ENCODE data around the gene WDR12. TPM values are rescaled to one million over a fixed set of nuclear protein-coding genes. Genes with fewer than 3 reads are reported as not detected.
A peak's percentile ranks its signal among the peaks of the same experiment; 100 is the strongest.

WDR12 gene
- total and polyA plus RNA-seq, 2 of the 13 experiments (the other 11 are each of a cell fraction or from before 2014, with no cell fraction given) = 94.4 to 216 TPM

GRCh38 chr2:202871300-202872141 lies 40.0 kb downstream of the WDR12 start, which contains the start of gene ICA1L (continued):
- no peak for TF ChIP-seq HMGA1 (CRISPR knock-in tag; conservative IDR thresholded peaks at IDR 0.05)
- no peak for TF ChIP-seq TP53 (CRISPR knock-in tag; conservative IDR thresholded peaks at IDR 0.05)
- no peak for TF ChIP-seq PHB2 (IDR thresholded peaks at IDR 0.05; ENCODE audit: partially characterized antibody)
- TF ChIP-seq MXD4 (CRISPR knock-in tag; IDR thresholded peaks at IDR 0.05) = peak; percentile 75; the same call in 1 of the 2 replicates
- TF ChIP-seq SNAI1 (CRISPR knock-in tag; IDR thresholded peaks at IDR 0.05; ENCODE audit: borderline replicate concordance) = no peak
- no peak for TF ChIP-seq PATZ1 (CRISPR knock-in tag; IDR thresholded peaks at IDR 0.05)
- no peak for TF ChIP-seq ZNF780A (CRISPR knock-in tag; IDR thresholded peaks at IDR 0.05)
- no peak for TF ChIP-seq CC2D1A (CRISPR knock-in tag; IDR thresholded peaks at IDR 0.05)
- TF ChIP-seq ZNF883 (CRISPR knock-in tag; IDR thresholded peaks at IDR 0.05; ENCODE audit: not compliant biosample characterization) = peak; percentile 32
- TF ChIP-seq, protein P1, sequence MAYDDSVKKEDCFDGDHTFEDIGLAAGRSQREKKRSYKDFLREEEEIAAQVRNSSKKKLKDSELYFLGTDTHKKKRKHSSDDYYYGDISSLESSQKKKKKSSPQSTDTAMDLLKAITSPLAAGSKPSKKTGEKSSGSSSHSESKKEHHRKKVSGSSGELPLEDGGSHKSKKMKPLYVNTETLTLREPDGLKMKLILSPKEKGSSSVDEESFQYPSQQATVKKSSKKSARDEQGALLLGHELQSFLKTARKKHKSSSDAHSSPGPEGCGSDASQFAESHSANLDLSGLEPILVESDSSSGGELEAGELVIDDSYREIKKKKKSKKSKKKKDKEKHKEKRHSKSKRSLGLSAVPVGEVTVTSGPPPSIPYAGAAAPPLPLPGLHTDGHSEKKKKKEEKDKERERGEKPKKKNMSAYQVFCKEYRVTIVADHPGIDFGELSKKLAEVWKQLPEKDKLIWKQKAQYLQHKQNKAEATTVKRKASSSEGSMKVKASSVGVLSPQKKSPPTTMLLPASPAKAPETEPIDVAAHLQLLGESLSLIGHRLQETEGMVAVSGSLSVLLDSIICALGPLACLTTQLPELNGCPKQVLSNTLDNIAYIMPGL (CRISPR knock-in tag; IDR thresholded peaks at IDR 0.05; ENCODE audit: borderline replicate concordance in 1 of 2, low read depth in 1 of 2) = peak; percentile 38 to 93; a peak in 3 of 4 replicates
- TF ChIP-seq JARID2 (CRISPR knock-in tag; IDR thresholded peaks at IDR 0.05; ENCODE audit: insufficient replicate concordance) = no peak
- 0 out of 2 replicates have a peak, but pooled peaks have one; percentile 48 for TF ChIP-seq MYNN (CRISPR knock-in tag; IDR thresholded peaks at IDR 0.05; ENCODE audit: low read depth)
- TF ChIP-seq SMYD3 (CRISPR knock-in tag; IDR thresholded peaks at IDR 0.05) = no peak
- TF ChIP-seq ZNF660 (CRISPR knock-in tag; IDR thresholded peaks at IDR 0.05; ENCODE audit: borderline replicate concordance, low read depth) = no peak
- no peak for TF ChIP-seq ZNF441 (CRISPR knock-in tag; IDR thresholded peaks at IDR 0.05; ENCODE audit: borderline replicate concordance)
- TF ChIP-seq ZNF605 (CRISPR knock-in tag; IDR thresholded peaks at IDR 0.05) = no peak
- no peak for TF ChIP-seq RNF219 (CRISPR knock-in tag; IDR thresholded peaks at IDR 0.05)
- TF ChIP-seq IRX3 (CRISPR knock-in tag; IDR thresholded peaks at IDR 0.05; ENCODE audit: borderline replicate concordance, low read depth) = no peak
- TF ChIP-seq CEBPB (IDR thresholded peaks at IDR 0.05; ENCODE audit: borderline replicate concordance, low read depth, low read length) = no peak
- TF ChIP-seq NFATC3 (CRISPR knock-in tag; IDR thresholded peaks at IDR 0.05) = no peak
- no peak for TF ChIP-seq NCOR1 (IDR thresholded peaks at IDR 0.05; ENCODE audit: borderline replicate concordance, low read length)
- peak; percentile 91 for TF ChIP-seq HOXA9 (CRISPR knock-in tag; IDR thresholded peaks at IDR 0.05; ENCODE audit: borderline replicate concordance)
- TF ChIP-seq NCOA5 (CRISPR knock-in tag; IDR thresholded peaks at IDR 0.05) = no peak
- peak; percentile 62; the same call in 1 of the 2 replicates for TF ChIP-seq ZNF552 (CRISPR knock-in tag; IDR thresholded peaks at IDR 0.05; ENCODE audit: borderline replicate concordance)
